Measurements from ENCODE around the gene CALY. TPM values are rescaled to one million over a fixed set of nuclear protein-coding genes. Genes with fewer than 3 reads are reported as not detected.
"Not testable (repeated sequence)": the region's sequence is repeated elsewhere in the genome, so short reads cannot be mapped to it uniquely, and the experiment has no call there.

CALY gene
- total RNA-seq, 1 experiment from 2014 or later = 1.9 TPM

DNA sequence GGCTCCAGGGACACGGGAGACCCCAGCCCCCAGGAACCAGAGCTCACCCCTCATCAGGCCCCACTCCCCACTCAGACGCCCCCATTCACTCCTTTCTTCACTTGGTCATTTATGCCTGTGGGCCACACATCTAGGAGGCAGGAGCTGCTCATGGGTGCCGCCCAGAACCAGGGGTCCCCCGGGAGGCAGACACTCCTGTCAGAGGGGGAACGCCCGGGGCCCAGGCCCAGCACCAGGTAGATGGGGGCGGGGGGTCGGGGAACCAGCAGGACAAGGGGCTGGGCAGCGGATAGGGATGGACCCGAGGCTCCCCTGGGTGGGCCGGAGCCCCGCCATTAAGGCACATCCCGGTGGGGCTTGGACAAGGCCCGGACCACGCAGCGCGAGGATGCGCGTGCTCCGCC lies 11.8 kb downstream of the CALY start:
- DNase-seq (ENCODE audit: low read depth, low spot score) (no peak), ATAC-seq (0 out of 2 replicates have a peak, but pooled peaks have one; percentile 6)
- no TSS peak for BruUV-seq (replicated peaks)
- in situ Hi-C loops (cut with HindIII; ENCODE audit: low pct_unique_long_range_greater_than_20kb, low sequenced_read_pairs) = no loop called here
- H3K4me1 ChIP-seq (ENCODE audit: control insufficient read depth, insufficient read depth, low read length) = peaks cover 17% of the 10 kb centered on the region
- H3K27ac ChIP-seq (ENCODE audit: low read length) = peak overlapping the region; percentile 23; the same call in 1 of the 2 replicates
- ChIA-PET POLR2A (no interaction called here), CTCF (interaction anchor here (0.6 kb wide), 1 partner anchor 12 kb away, joined by 3 read pairs; the partner anchor contains the start of gene CALY)
- H3K9me3 ChIP-seq (ENCODE audit: control insufficient read depth, insufficient read depth, low read depth, low read length) = no peaks in the 10 kb centered on the region
- TF ChIP-seq, protein P1, sequence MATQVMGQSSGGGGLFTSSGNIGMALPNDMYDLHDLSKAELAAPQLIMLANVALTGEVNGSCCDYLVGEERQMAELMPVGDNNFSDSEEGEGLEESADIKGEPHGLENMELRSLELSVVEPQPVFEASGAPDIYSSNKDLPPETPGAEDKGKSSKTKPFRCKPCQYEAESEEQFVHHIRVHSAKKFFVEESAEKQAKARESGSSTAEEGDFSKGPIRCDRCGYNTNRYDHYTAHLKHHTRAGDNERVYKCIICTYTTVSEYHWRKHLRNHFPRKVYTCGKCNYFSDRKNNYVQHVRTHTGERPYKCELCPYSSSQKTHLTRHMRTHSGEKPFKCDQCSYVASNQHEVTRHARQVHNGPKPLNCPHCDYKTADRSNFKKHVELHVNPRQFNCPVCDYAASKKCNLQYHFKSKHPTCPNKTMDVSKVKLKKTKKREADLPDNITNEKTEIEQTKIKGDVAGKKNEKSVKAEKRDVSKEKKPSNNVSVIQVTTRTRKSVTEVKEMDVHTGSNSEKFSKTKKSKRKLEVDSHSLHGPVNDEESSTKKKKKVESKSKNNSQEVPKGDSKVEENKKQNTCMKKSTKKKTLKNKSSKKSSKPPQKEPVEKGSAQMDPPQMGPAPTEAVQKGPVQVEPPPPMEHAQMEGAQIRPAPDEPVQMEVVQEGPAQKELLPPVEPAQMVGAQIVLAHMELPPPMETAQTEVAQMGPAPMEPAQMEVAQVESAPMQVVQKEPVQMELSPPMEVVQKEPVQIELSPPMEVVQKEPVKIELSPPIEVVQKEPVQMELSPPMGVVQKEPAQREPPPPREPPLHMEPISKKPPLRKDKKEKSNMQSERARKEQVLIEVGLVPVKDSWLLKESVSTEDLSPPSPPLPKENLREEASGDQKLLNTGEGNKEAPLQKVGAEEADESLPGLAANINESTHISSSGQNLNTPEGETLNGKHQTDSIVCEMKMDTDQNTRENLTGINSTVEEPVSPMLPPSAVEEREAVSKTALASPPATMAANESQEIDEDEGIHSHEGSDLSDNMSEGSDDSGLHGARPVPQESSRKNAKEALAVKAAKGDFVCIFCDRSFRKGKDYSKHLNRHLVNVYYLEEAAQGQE (IDR thresholded peaks at IDR 0.05; ENCODE audit: insufficient read depth in 1 of 2, low read depth in 2 of 2, low read length in 1 of 2) = no peak
- TF ChIP-seq SIN3A (IDR thresholded peaks at IDR 0.05; ENCODE audit: borderline replicate concordance, insufficient read depth, low read depth, low read length) (no peak), POLR2AphosphoS5 (IDR thresholded peaks at IDR 0.05; ENCODE audit: low read depth, low read length) (no peak), TCF7L2 (IDR thresholded peaks at IDR 0.05; ENCODE audit: low read depth, low read length) (no peak)
- TF ChIP-seq, protein P2, sequence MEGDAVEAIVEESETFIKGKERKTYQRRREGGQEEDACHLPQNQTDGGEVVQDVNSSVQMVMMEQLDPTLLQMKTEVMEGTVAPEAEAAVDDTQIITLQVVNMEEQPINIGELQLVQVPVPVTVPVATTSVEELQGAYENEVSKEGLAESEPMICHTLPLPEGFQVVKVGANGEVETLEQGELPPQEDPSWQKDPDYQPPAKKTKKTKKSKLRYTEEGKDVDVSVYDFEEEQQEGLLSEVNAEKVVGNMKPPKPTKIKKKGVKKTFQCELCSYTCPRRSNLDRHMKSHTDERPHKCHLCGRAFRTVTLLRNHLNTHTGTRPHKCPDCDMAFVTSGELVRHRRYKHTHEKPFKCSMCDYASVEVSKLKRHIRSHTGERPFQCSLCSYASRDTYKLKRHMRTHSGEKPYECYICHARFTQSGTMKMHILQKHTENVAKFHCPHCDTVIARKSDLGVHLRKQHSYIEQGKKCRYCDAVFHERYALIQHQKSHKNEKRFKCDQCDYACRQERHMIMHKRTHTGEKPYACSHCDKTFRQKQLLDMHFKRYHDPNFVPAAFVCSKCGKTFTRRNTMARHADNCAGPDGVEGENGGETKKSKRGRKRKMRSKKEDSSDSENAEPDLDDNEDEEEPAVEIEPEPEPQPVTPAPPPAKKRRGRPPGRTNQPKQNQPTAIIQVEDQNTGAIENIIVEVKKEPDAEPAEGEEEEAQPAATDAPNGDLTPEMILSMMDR (IDR thresholded peaks at IDR 0.05) = no peak
- intact Hi-C loops (cut with micrococcal nuclease; ENCODE audit: unreplicated experiment) = no loop called here
- H3K27me3 ChIP-seq (ENCODE audit: control insufficient read depth, insufficient read depth, low read length) = no peaks in the 10 kb centered on the region
- H3K4me3 ChIP-seq (ENCODE audit: low read depth in 2 of 2, low read length in 2 of 2) = peak overlapping the region; percentile 54 to 58
- H3K36me3 ChIP-seq (ENCODE audit: control insufficient read depth, insufficient read depth, low read length) = no peaks in the 10 kb centered on the region

DNA sequence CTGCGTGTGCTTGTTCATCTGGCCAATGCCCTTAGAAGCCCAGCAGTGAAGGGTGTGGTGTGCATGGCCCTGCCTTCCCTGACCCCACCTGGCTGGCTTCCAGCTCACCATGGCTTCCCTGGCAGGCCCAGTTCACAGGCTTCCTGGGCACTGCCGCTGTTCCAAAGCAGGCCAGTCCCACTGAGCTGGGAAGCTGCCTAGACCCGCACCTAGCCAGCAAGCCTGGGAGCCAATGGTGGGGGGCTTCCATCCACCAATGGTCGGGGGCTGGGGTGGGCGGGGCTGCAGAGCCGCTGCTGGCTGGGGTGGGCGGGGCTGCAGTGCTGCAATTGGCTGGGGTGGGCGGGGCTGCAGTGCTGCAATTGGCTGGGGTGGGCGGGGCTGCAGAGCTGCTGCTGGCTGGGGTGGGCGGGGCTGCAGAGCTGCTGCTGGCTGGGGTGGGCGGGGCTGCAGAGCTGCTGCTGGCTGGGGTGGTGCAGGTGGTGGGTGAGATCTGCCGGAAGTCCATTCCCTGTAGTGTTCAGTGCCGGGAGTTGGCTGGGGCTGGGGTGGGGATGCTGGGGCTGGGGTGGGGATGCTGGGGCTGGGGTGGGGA lies 12.4 kb downstream of the CALY start:
- DNase-seq (ENCODE audit: low read depth, low spot score) = no peak
- H3K27me3 ChIP-seq (ENCODE audit: control insufficient read depth, insufficient read depth, low read length) = no peaks in the 10 kb centered on the region
- BruUV-seq (replicated peaks) = no TSS peak
- TF ChIP-seq, protein P2 (IDR thresholded peaks at IDR 0.05) = no peak
- TF ChIP-seq, protein P1 (IDR thresholded peaks at IDR 0.05; ENCODE audit: insufficient read depth in 1 of 2, low read depth in 2 of 2, low read length in 1 of 2) = no peak
- TF ChIP-seq POLR2AphosphoS5 (IDR thresholded peaks at IDR 0.05; ENCODE audit: low read depth, low read length) (no peak), SIN3A (IDR thresholded peaks at IDR 0.05; ENCODE audit: borderline replicate concordance, insufficient read depth, low read depth, low read length) (no peak), TCF7L2 (IDR thresholded peaks at IDR 0.05; ENCODE audit: low read depth, low read length) (no peak)
- no peak overlapping the region for H3K27ac ChIP-seq (ENCODE audit: low read length)
- peak overlapping the region; percentile 19 to 24; a peak in 3 of 4 replicates for H3K4me3 ChIP-seq (ENCODE audit: low read depth in 2 of 2, low read length in 2 of 2)
- H3K4me1 ChIP-seq (ENCODE audit: control insufficient read depth, insufficient read depth, low read length) = peaks cover 17% of the 10 kb centered on the region
- H3K36me3 ChIP-seq (ENCODE audit: control insufficient read depth, insufficient read depth, low read length) = no peaks in the 10 kb centered on the region
- CTCF ChIA-PET = interaction anchor here (0.6 kb wide), 1 partner anchor 13 kb away, joined by 3 read pairs; the partner anchor contains the start of gene CALY
- ATAC-seq = peak; percentile 82
- POLR2A ChIA-PET = interaction anchor here (0.5 kb wide), 1 partner anchor 82 kb away, joined by 7 read pairs; no protein-coding TSS in a partner anchor
- in situ Hi-C loops (cut with HindIII; ENCODE audit: low pct_unique_long_range_greater_than_20kb, low sequenced_read_pairs) (no loop called here), intact Hi-C loops (cut with micrococcal nuclease; ENCODE audit: unreplicated experiment) (no loop called here)
- no peaks in the 10 kb centered on the region for H3K9me3 ChIP-seq (ENCODE audit: control insufficient read depth, insufficient read depth, low read depth, low read length)

DNA sequence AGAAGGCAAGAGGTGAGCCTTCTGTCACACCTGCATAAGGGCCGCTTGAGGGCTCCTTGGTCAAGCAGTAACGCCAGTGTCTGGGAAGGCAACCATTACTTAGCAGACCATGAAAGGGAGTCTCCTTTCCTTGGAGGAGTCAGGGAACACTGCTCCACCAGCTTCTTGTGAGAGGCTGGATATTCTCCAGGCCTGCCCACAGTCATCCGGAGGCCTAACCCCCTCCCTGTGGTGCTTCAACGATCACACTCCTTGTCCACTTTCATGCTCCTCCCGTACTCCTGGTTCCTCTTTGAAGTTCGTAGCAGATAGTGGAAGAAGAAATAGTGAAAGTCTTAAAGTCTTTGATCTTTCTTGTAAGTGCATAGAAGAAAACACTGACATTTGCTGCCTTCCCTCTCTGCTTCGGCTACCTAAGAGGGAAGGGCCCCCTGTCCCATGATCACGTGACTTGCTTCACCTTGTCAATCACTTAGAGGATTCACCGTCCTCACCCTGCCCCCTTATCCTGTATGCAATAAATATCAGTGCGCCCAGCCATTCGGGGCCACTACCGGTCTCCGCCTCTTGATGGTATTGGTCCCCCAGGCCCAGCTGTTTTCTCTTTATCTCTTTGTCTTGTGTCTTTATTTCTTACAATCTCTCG lies 14.5 kb downstream of the CALY start:
- H3K27ac ChIP-seq (ENCODE audit: low read length); intact Hi-C loops (cut with micrococcal nuclease; ENCODE audit: unreplicated experiment); CTCF ChIA-PET; H3K4me3 ChIP-seq (ENCODE audit: low read depth in 2 of 2, low read length in 2 of 2); ATAC-seq; H3K27me3 ChIP-seq (ENCODE audit: control insufficient read depth, insufficient read depth, low read length); in situ Hi-C loops (cut with HindIII; ENCODE audit: low pct_unique_long_range_greater_than_20kb, low sequenced_read_pairs); H3K9me3 ChIP-seq (ENCODE audit: control insufficient read depth, insufficient read depth, low read depth, low read length); H3K36me3 ChIP-seq (ENCODE audit: control insufficient read depth, insufficient read depth, low read length); DNase-seq (ENCODE audit: low read depth, low spot score); BruUV-seq (replicated peaks); POLR2A ChIA-PET: not testable (repeated sequence)
- H3K4me1 ChIP-seq (ENCODE audit: control insufficient read depth, insufficient read depth, low read length) = peaks cover 10% of the 10 kb centered on the region
